ENCODE results near the gene FOXD1. TPM values are rescaled to one million over a fixed set of nuclear protein-coding genes. Genes with fewer than 3 reads are reported as not detected.
A peak's percentile ranks its signal among the peaks of the same experiment; 100 is the strongest.
"Not testable (repeated sequence)": the region's sequence is repeated elsewhere in the genome, so short reads cannot be mapped to it uniquely, and the experiment has no call there.

The FOXD1 gene
- total RNA-seq, 2 donors from 2014 or later = 10.2 to 15.8 TPM

DNA sequence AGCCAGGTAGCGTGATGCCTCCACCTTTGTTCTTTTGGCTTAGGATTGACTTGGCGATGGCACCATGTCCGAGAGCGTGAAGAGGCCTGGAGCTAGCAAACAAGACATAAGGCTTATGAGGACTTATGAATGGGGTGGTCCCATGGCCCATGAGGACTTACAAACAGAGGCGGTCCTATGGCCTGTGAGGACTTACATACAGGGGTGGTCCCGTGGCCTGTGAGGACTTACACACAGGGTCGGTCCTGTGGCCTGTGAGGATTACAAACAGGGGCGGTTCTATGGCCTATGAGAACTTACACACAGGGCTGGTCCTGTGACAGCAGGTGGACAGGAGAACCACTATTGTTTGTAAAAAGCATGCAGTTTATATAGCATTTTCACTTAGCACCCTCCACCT, 21.3 kb upstream of the FOXD1 start:
- no peak for DNase-seq (ENCODE audit: low spot score)
- intact Hi-C loops (cut with DNase I) = no loop called here

GRCh38 chr5:73468638-73469037, 20.1 kb upstream of the FOXD1 start:
- DNase-seq (ENCODE audit: low spot score) = not testable (repeated sequence)

GRCh38 chr5:73464016-73464745, 15.6 kb upstream of the FOXD1 start:
- intact Hi-C loops (cut with DNase I) = loop anchor here in 1 of 2 donors (5.0 kb wide), 1 partner anchor 1582 kb away; no protein-coding TSS in a partner anchor

More at GRCh38 chr5:73468638-73469037, 20.1 kb upstream of the FOXD1 start:
- intact Hi-C loops (cut with DNase I) = not testable (repeated sequence)

DNA sequence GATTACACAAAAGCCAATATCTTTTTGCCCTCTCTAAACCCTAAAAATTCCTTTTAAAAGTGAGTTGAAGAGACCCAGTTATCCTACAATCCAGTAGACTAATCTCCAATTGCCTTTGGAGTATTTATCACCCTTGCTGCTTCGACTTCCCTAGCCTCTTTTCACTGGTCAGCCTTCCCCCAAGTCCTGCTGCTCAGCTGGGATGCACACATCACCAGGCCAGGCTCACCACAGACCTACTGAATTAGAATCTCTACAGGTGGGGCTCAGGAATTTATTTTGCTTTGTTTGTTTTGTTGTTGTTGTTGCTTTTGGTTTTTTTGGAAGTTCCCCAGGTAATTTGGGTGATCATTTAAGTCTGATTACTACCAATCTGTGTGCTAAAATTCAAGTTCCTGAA, 11.6 kb upstream of the FOXD1 start:
- intact Hi-C loops (cut with DNase I) = loop anchor here in 1 of 2 donors (5.0 kb wide), 1 partner anchor 1578 kb away; no protein-coding TSS in a partner anchor
- no peak for DNase-seq (ENCODE audit: low spot score)

More at GRCh38 chr5:73464016-73464745, 15.6 kb upstream of the FOXD1 start:
- DNase-seq (ENCODE audit: low spot score) = no peak

- intact Hi-C loops (cut with DNase I) = no loop called here
- no peak for DNase-seq (ENCODE audit: low spot score)
Observed at GRCh38 chr5:73459366-73459765, 10.8 kb upstream of the FOXD1 start.

DNA sequence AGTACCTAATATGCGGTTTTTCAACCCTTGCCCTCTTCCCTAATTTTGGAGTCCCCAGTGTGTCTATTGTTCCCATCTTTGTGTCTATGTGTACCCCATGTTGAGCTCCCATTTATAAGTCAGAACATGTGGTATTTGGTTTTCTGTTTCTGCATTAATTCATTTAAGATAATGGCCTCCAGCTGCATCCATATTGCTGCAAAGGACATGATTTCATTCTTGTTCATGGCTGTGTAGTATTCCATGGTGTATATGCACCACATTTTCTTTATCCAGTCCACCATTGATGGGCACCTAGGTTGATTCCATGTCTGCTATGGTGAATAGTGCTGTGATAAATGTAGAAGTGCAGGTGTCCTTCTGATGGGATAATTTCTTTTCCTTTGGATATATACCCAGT, 7.9 kb upstream of the FOXD1 start:
- DNase-seq (ENCODE audit: low spot score); intact Hi-C loops (cut with DNase I): not testable (repeated sequence)

GRCh38 chr5:73454379-73455036, 5.9 kb upstream of the FOXD1 start:
- no peak for DNase-seq (ENCODE audit: low spot score)
- intact Hi-C loops (cut with DNase I) = loop anchor here in 1 of 2 donors (5.0 kb wide), 2 partner anchors 142 to 237 kb away; no protein-coding TSS in a partner anchor

DNA sequence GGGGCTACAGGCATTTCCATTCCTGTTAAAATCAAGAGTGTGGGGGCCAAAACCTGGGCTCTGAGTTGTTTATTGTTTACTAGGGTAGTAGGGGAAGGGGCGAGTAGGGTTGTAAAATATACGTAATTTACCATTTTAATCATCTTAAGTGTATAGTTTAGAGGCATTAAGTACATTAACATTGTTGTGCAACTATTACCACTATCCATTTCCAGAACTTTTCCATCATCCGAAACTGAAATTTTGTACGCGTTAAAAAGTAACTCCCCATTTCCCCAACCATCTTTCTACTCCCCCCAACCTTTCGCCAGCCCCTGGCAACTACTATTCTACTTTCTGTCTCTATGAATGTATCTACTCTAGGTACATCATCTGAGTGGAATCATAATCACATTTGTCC, 3.6 kb upstream of the FOXD1 start:
- no peak for DNase-seq (ENCODE audit: low spot score)
- intact Hi-C loops (cut with DNase I) = loop anchor here (1.0 to 5.0 kb wide), 3 partner anchors 140 to 235 kb away; no protein-coding TSS in a partner anchor

- DNase-seq (ENCODE audit: low spot score) = peak; percentile 93
- intact Hi-C loops (cut with DNase I) = loop anchor here (1.0 to 5.0 kb wide), 3 partner anchors 139 to 234 kb away; no protein-coding TSS in a partner anchor
Observed at GRCh38 chr5:73451224-73452130, 2.9 kb upstream of the FOXD1 start.

GRCh38 chr5:73450672-73451223, 2.2 kb upstream of the FOXD1 start:
- intact Hi-C loops (cut with DNase I) = loop anchor here in 1 of 2 donors (5.0 kb wide), 2 partner anchors 138 to 233 kb away; no protein-coding TSS in a partner anchor
- DNase-seq (ENCODE audit: low spot score) = no peak

DNA sequence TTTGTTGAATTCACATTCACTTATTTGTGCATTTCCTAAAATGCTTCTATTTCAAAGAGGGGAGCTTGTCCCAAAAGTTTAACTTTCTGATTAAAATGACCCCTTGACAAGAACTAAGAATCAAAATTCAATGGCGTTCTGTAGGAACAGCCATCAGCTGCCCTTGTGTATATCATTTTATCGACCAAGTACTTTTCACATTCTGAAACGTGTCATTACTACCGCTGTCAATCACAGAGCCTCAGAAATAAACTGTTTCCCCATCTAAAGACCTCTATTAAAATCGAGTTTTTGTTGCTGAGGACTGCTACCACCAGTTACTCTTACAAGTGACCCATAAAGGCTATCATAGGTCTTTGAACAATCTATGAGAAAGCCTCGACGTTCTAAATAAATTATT, 1.6 kb upstream of the FOXD1 start:
- intact Hi-C loops (cut with DNase I) = loop anchor here in 1 of 2 donors (5.0 kb wide), 2 partner anchors 138 to 233 kb away; no protein-coding TSS in a partner anchor
- DNase-seq (ENCODE audit: low spot score) = no peak

DNA sequence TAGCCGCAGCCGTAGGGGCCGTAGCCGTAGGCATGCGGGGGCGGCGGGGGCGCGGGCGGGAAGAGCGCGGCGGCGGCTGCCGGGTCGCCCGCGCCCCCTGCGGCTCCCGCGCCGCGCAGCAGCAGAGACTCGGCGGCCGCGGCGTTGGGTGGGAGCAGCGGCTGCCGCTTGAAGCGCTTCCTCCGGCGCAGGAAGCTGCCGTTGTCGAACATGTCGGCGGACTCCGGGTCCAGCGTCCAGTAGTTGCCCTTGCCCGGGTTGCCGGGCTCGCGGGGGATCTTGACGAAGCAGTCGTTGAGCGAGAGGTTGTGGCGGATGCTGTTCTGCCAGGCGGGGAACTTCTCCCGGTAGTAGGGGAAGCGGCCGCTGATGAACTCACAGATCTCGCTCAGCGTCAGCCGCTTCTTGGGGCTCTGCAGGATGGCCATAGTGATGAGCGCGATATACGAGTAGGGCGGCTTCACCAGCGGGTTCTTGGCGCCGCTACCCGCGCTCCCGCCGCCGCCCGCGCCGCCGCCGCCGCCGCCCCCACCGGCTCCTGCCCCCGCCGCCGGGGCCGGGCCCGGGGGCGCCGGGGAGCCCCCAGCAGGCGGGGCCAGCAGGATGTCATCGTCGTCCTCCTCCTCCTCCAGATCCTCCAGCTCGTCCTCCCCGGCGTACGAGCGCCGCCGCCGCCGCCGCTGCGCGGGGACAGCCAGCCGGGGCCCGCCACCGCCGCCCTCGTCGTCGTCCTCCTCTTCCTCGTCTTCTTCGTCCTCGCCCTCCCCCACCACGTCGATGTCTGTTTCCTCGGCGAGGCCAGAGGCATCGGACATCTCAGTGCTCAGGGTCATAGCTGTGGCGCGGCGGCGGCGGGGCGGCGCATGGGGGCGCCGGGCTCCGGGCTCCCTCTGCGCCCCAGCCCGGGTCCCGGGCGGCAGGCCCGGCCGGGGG, 781 bp downstream of the FOXD1 start:
- DNase-seq (ENCODE audit: low spot score) = peak; percentile 82
- intact Hi-C loops (cut with DNase I) = loop anchor here in 1 of 2 donors (10.0 kb wide), 1 partner anchor 363 kb away; no protein-coding TSS in a partner anchor

- intact Hi-C loops (cut with DNase I) = loop anchor here in 1 of 2 donors (10.0 kb wide), 1 partner anchor 362 kb away; no protein-coding TSS in a partner anchor
- no peak for DNase-seq (ENCODE audit: low spot score)
Observed at GRCh38 chr5:73446631-73447529, 1.7 kb downstream of the FOXD1 start.

DNA sequence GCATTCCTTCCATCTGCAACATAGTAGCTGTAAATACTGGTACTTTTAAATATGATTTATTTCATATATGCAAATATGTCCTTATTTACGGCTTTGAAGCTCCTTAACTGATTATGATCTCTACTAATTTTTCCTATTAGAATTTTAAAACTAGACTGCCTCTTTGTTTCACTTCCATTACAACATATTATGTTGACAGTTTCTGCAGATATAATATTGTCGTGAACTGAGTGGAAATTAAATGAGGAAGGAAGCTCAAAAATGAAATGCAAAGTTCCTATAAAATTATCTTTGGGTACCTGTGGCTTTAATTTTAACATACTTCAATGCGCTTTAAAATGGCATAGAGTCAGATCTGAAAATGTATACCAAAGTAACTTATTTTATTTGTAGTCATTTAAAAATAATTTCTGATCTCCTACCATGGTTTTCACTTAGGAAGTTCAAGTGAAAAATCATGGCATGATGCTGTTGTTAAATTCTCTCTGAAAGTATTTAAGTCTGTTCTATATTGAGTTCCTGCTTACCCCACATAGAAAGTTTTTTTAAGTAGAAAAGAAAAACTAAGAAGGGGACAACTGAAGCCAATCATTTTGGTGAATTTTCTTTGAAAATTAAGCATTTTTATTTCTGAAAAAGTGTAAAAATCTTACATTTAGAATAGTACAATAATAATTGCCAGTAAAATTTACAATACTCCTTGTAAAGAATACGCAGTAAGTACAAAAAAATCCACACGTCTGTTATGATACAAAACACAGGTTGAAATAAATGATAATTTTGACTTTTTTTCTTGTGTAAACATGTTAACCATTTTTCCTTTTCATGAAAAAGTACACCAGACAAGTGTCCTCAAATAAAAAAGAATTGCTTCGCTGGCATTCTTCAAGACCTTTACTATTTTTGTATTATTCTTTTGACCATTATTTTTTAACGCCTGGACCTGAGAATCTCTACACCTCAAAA, 2.6 kb downstream of the FOXD1 start:
- no peak for DNase-seq (ENCODE audit: low spot score)
- intact Hi-C loops (cut with DNase I) = loop anchor here in 1 of 2 donors (10.0 kb wide), 1 partner anchor 361 kb away; no protein-coding TSS in a partner anchor
